GM19023 (cell line): ENCODE measurements around the gene SYTL3.
"Not testable (repeated sequence)": the region's sequence is repeated elsewhere in the genome, so short reads cannot be mapped to it uniquely, and the experiment has no call there.

ENCODE experiments used
- ATAC-seq: cut with Tn5 transposase; IDR thresholded peaks from one replicate; pipeline ENCODE4 v1.9.1; 2021; ENCODE audit warnings: mild to moderate bottlenecking, moderate library complexity; ENCODE audit not compliant: unreplicated experiment

The SYTL3 gene

GRCh38 chr6:158621694-158622544, 27.9 kb upstream of the SYTL3 start:
- ATAC-seq = no peak

GRCh38 chr6:158622545-158623190, 27.2 kb upstream of the SYTL3 start:
- ATAC-seq = no peak

- no peak for ATAC-seq
Observed at GRCh38 chr6:158624684-158625682, 24.9 kb upstream of the SYTL3 start.

- ATAC-seq = no peak
Observed at GRCh38 chr6:158625881-158626305, 24.0 kb upstream of the SYTL3 start.

- no peak for ATAC-seq
Observed at GRCh38 chr6:158626360-158627167, 23.3 kb upstream of the SYTL3 start.

GRCh38 chr6:158627168-158627939, 22.5 kb upstream of the SYTL3 start:
- ATAC-seq = no peak

- no peak for ATAC-seq
Observed at GRCh38 chr6:158627940-158628211, 22.0 kb upstream of the SYTL3 start.

- no peak for ATAC-seq
Observed at GRCh38 chr6:158628542-158628941, 21.3 kb upstream of the SYTL3 start.

- ATAC-seq = no peak
Observed at GRCh38 chr6:158629367-158630221, 20.3 kb upstream of the SYTL3 start.

GRCh38 chr6:158630938-158631616, 18.8 kb upstream of the SYTL3 start:
- ATAC-seq = no peak

GRCh38 chr6:158631678-158632537, 17.9 kb upstream of the SYTL3 start:
- no peak for ATAC-seq

- ATAC-seq = not testable (repeated sequence)
Observed at GRCh38 chr6:158632538-158633119, 17.2 kb upstream of the SYTL3 start.

- ATAC-seq = no peak
Observed at GRCh38 chr6:158633127-158633526, 16.7 kb upstream of the SYTL3 start.

GRCh38 chr6:158634695-158635426, 15.0 kb upstream of the SYTL3 start:
- no peak for ATAC-seq

- ATAC-seq = no peak
Observed at GRCh38 chr6:158635427-158636073, 14.3 kb upstream of the SYTL3 start.

- ATAC-seq = no peak
Observed at GRCh38 chr6:158636778-158637177, 13.1 kb upstream of the SYTL3 start.
